ENCODE data around the gene CD177. TPM values are rescaled to one million over a fixed set of nuclear protein-coding genes. Genes with fewer than 3 reads are reported as not detected.

The CD177 gene
- total and polyA plus RNA-seq, 2 of the 8 experiments (the other 6 are each of a cell fraction or from before 2014, with no cell fraction given), result 3.4 to 10.0 TPM

DNA sequence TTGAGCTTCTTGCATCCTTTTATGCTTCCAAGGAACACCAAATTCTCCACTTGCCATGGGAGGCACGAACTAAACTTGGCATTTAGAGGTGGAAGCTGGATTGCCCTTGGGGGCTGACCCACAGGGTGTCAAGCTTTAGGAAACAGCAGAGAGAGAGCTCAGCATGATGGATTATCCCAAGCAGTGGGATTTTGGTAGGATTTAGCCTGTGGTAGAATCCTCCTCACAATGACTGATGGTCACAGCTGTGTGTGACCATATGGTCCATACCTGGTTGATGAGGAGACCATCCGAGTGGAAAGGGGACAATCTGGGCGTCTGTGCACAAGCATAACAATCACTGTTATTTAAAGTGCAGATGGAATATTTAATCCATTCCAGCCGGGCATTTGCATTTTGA, 44.0 kb upstream of the CD177 start:
- FAIRE-seq (no peak), DNase-seq (ENCODE audit: low read depth in 1 of 2, low spot score in 2 of 2) (no peak)
- ChIA-PET CTCF (ENCODE audit: partially characterized antibody) (interaction anchor here (1.0 kb wide), 1 partner anchor 20 kb away, joined by 3 read pairs; no protein-coding TSS in a partner anchor), POLR2A (ENCODE audit: partially characterized antibody) (no interaction called here)
- Histone ChIP-seq H2BK5ac (ENCODE audit: low read depth, low read length) (no peak overlapping the region), H2BK120ac (replicated peaks; ENCODE audit: low read depth, low read length) (no peak overlapping the region), H3K36me3 (ENCODE audit: control insufficient read depth in 2 of 4, insufficient read depth in 4 of 4, low read length in 3 of 4) (no peaks in the 10 kb centered on the region), H3K9ac (replicated peaks in 1 of 4; ENCODE audit: extremely low read depth in 1 of 4, low read depth in 3 of 4, low read length in 3 of 4) (no peak overlapping the region), H2AFZ (ENCODE audit: low read length) (no peak overlapping the region), H3K4me2 (ENCODE audit: insufficient read depth in 1 of 2, low read depth in 2 of 2, low read length in 2 of 2) (no peak overlapping the region), H3K79me2 (ENCODE audit: control insufficient read depth in 1 of 2, insufficient read depth in 2 of 2, low read length in 2 of 2) (no peaks in the 10 kb centered on the region), H2AK5ac (ENCODE audit: low read depth, low read length) (no peak overlapping the region), H4K20me1 (replicated peaks in 1 of 2; ENCODE audit: control insufficient read depth in 1 of 2, insufficient read depth in 2 of 2, low read length in 2 of 2) (no peaks in the 10 kb centered on the region), H3K4me1 (replicated peaks in 1 of 4; ENCODE audit: control insufficient read depth in 3 of 4, insufficient read depth in 4 of 4, low read length in 3 of 4) (no peaks in the 10 kb centered on the region), H3K23me2 (ENCODE audit: low read depth, low read length) (no peaks in the 10 kb centered on the region), H3K14ac (ENCODE audit: insufficient read length) (no peak overlapping the region), H3K27ac (ENCODE audit: low read depth, low read length) (no peak overlapping the region), H4K5ac (ENCODE audit: insufficient read length, low read depth, low read length) (no peak overlapping the region), H3K56ac (replicated peaks; ENCODE audit: insufficient read length, low read depth, low read length) (no peak overlapping the region), H3K79me1 (ENCODE audit: low read depth, low read length) (no peaks in the 10 kb centered on the region), H2BK12ac (ENCODE audit: low read depth, low read length) (no peak overlapping the region), H2BK15ac (ENCODE audit: low read length) (no peak overlapping the region), H3K4me3 (ENCODE audit: extremely low read depth in 1 of 4, insufficient read depth in 2 of 4, low read depth in 3 of 4, low read length in 4 of 4) (no peak overlapping the region), H2BK20ac (ENCODE audit: low read length) (no peak overlapping the region), H4K8ac (ENCODE audit: extremely low read depth, insufficient read depth, low read length) (no peak overlapping the region), H4K91ac (replicated peaks; ENCODE audit: insufficient read length, low read length) (no peak overlapping the region), H3K27me3 (replicated peaks in 1 of 4; ENCODE audit: control insufficient read depth in 3 of 4, extremely low read depth in 1 of 4, insufficient read depth in 3 of 4, low read length in 3 of 4) (no peaks in the 10 kb centered on the region), H3K18ac (ENCODE audit: extremely low read depth, low read length) (no peak overlapping the region), H3K23ac (ENCODE audit: insufficient read length) (no peak overlapping the region), H3K9me3 (ENCODE audit: insufficient read depth in 2 of 2, low read depth in 1 of 2, low read length in 1 of 2) (peaks cover 40 to 63% of the 10 kb centered on the region in 2 experiments), H3K4ac (replicated peaks; ENCODE audit: insufficient read length, low read depth, low read length) (no peak overlapping the region)
- WGBS, 2 experiments (ENCODE audit: extremely low coverage in 1 of 2, insufficient coverage in 1 of 2, insufficient read length in 1 of 2, insufficient replicate concordance in 2 of 2, low coverage in 1 of 2, low lambda C conversion rate in 2 of 2, missing lambda C conversion rate in 1 of 2), result 70% methylated on average over 4 of the region's 4 CpGs; no CpG with 5 or more reads in 1 of the 2 experiments
- TF ChIP-seq, protein P1, sequence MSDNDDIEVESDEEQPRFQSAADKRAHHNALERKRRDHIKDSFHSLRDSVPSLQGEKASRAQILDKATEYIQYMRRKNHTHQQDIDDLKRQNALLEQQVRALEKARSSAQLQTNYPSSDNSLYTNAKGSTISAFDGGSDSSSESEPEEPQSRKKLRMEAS (IDR thresholded peaks at IDR 0.05), result no peak
- no peak for TF ChIP-seq RNF2 (IDR thresholded peaks at IDR 0.05; ENCODE audit: borderline replicate concordance, low read depth, low read length, missing control alignments, poor library complexity, severe bottlenecking)
